Measurements from ENCODE around the gene FBXL19.

The FBXL19 gene

GRCh38 chr16:30893744-30894539 is 29.4 kb upstream of the FBXL19 start, which contains the start of gene BCL7C:
TSS of gene BCL7C (minus strand) at chr16:30894077. CDS start at chr16:30893944, 133 bp downstream.
- H3K36me3 ChIP-seq, result peaks cover 22% of the 10 kb centered on the region
- H3K27me3 ChIP-seq (ENCODE audit: insufficient read depth, low read depth, severe bottlenecking), result no peaks in the 10 kb centered on the region
- H3K27ac ChIP-seq, result peak within 1 kb of the TSS; percentile 62
- no peaks in the 10 kb centered on the region for H3K9me3 ChIP-seq (ENCODE audit: severe bottlenecking)
- peak within 1 kb of the TSS; percentile 89 for H3K4me3 ChIP-seq (ENCODE audit: low read depth, low read length)
- peak; percentile 52 for TF ChIP-seq CTCF (IDR thresholded peaks at IDR 0.05; ENCODE audit: low read depth, low read length)
- peak; percentile 94 for DNase-seq

GRCh38 chr16:30894540-30895368 is 28.6 kb upstream of the FBXL19 start:
- no peak for TF ChIP-seq CTCF (IDR thresholded peaks at IDR 0.05; ENCODE audit: low read depth, low read length)
- H3K27me3 ChIP-seq (ENCODE audit: insufficient read depth, low read depth, severe bottlenecking), result no peaks in the 10 kb centered on the region
- peak overlapping the region; percentile 18 for H3K4me3 ChIP-seq (ENCODE audit: low read depth, low read length)
- H3K27ac ChIP-seq, result peak overlapping the region; percentile 25
- H3K36me3 ChIP-seq, result peaks cover 16% of the 10 kb centered on the region
- DNase-seq, result no peak
- H3K9me3 ChIP-seq (ENCODE audit: severe bottlenecking), result no peaks in the 10 kb centered on the region

- H3K4me3 ChIP-seq (ENCODE audit: low read depth, low read length), result no peak overlapping the region
Measured at GRCh38 chr16:30895627-30896260, 27.6 kb upstream of the FBXL19 start.

GRCh38 chr16:30896261-30896888 is 27.0 kb upstream of the FBXL19 start, which contains the start of gene CTF1:
TSS of gene CTF1 (plus strand) at chr16:30896614. CDS start at chr16:30896644, 30 bp downstream.
- Histone ChIP-seq H3K27ac (no peak within 1 kb of the TSS), H3K36me3 (peaks cover 5% of the 10 kb centered on the region), H3K9me3 (ENCODE audit: severe bottlenecking) (no peaks in the 10 kb centered on the region), H3K4me3 (ENCODE audit: low read depth, low read length) (no peak within 1 kb of the TSS), H3K27me3 (ENCODE audit: insufficient read depth, low read depth, severe bottlenecking) (no peaks in the 10 kb centered on the region)
- TF ChIP-seq CTCF (IDR thresholded peaks at IDR 0.05; ENCODE audit: low read depth, low read length), result no peak
- DNase-seq, result no peak

More at GRCh38 chr16:30895627-30896260, 27.6 kb upstream of the FBXL19 start:
- DNase-seq, result no peak
- Histone ChIP-seq H3K9me3 (ENCODE audit: severe bottlenecking) (no peaks in the 10 kb centered on the region), H3K36me3 (peaks cover 8% of the 10 kb centered on the region), H3K27me3 (ENCODE audit: insufficient read depth, low read depth, severe bottlenecking) (no peaks in the 10 kb centered on the region), H3K27ac (no peak overlapping the region)
- TF ChIP-seq CTCF (IDR thresholded peaks at IDR 0.05; ENCODE audit: low read depth, low read length), result no peak

Measured in WERI-Rb-1 (cell line).